Adrenal gland (tissue), 12 donors: ENCODE results near the gene COMT. TPM values are rescaled to one million over a fixed set of nuclear protein-coding genes. Genes with fewer than 3 reads are reported as not detected.

ENCODE experiments used
- DNase-seq, 7 donors: peaks; one replicate each; pipeline ENCODE4 v3.0.0-alpha.2; 2019 to 2020
- H3K27ac ChIP-seq, 5 donors: fragments of 200-600 bp; sonication (generic) in 4 of 5; 1 replicate in 3 of 5; 2 replicates in 2 of 5; pipeline versions ENCODE4 v1.5.1 to v1.8.0; 2016 to 2020; ENCODE audit warnings: mild to moderate bottlenecking in 1 of 5
- H3K27me3 ChIP-seq: fragments of 200-600 bp; 2 replicates; pipeline ENCODE4 v1.8.0; 2021
- H3K36me3 ChIP-seq, 2 donors: fragments of 200-600 bp; replicated peaks in 1 of 2; 1 replicate in 1 of 2; 2 replicates in 1 of 2; pipeline versions ENCODE4 v1.5.1 to v1.8.0; 2018 to 2022
- H3K4me1 ChIP-seq, 2 donors: fragments of 200-600 bp; replicated peaks in 1 of 2; 1 replicate in 1 of 2; 2 replicates in 1 of 2; pipeline versions ENCODE4 v1.5.1 to v1.8.0; 2018 to 2021
- H3K4me3 ChIP-seq, 4 donors: fragments of 200-600 bp; sonication (generic) in 3 of 4; one replicate each; pipeline ENCODE4 v1.5.1; 2016 to 2018
- H3K9me3 ChIP-seq, 3 donors: fragments of 200-600 bp; sonication (generic) in 1 of 3; replicated peaks in 1 of 3; 1 replicate in 2 of 3; 2 replicates in 1 of 3; pipeline versions ENCODE4 v1.5.1 to v1.8.0; 2016 to 2021
- CTCF ChIP-seq, 6 experiments: fragments of 450-650 bp in 4 of 6; fragments of 200-600 bp in 2 of 6; sonication (generic) in 1 of 6; IDR thresholded peaks; 1 replicate in 5 of 6; 2 replicates in 1 of 6; pipeline versions ENCODE4 v1.5.1 to v1.8.0; 2016 to 2021; ENCODE audit warnings: antibody characterized with exemption in 6 of 6, mild to moderate bottlenecking in 2 of 6, moderate library complexity in 1 of 6
- POLR2A ChIP-seq, 2 donors: fragments of 450-650 bp; IDR thresholded peaks; one replicate each; pipeline ENCODE4 v1.6.1; 2017; ENCODE audit warnings: antibody characterized with exemption in 2 of 2, mild to moderate bottlenecking in 2 of 2, moderate library complexity in 1 of 2
- WGBS, 4 donors: extraction: QIAGEN DNeasy Blood & Tissue Kit in 2 of 4; methylation state at CpG; one replicate each; pipeline versions ENCODE4 v1.1.5 to v1.1.7; 2013 to 2017; 5-methylcytosine and 5-hydroxymethylcytosine counted together
- intact Hi-C, 2 donors: fragments of 100-400 bp; cut with DNase I; formaldehyde crosslinking; loops; one replicate each; pipeline versions ENCODE4 v1.14.1 to v1.15.0; 2022 to 2023
- polyA plus RNA-seq, 3 donors: library from polyadenylated mRNA; stranded (reverse); fragments of 200-250 nt in 2 of 3; fragments of 350-450 nt in 1 of 3; fragmentation: Illumina TruSeq in 1 of 3; extraction: RNeasy Lipid Tissue Mini Kit (QIAGEN cat#74804) in 1 of 3; gene quantifications; one replicate each; pipeline ENCODE4 v1.2.3, GENCODE V29; 2013 to 2014
- total RNA-seq, 9 donors: library from RNA; depleted of rRNA in 4 of 9; stranded (reverse); fragments of >200 nt in 4 of 9; fragments of 120-200 nt in 1 of 9; fragmentation: NEBNext Ultra II Directional in 1 of 9; extraction: Animal tissue kit (Norgen Biotek cat#: 25700) in 1 of 9; gene quantifications; one replicate each; pipeline versions ENCODE4 v1.1.0 to v1.2.4, GENCODE V29; 2013 to 2023
- donor health status: healthy with polysubstance abuse.
- donor health status: Bipolar disorder and iron deficiency.
- donor health status: DM: yes; HTN: yes; CAD: no.
- donor health status: DM: no; HTN: no; CAD: no.
- donor health status: DM: no; HTN: no; CAD: no.
- donor health status: DM: yes; HTN: yes; CAD: no.

The COMT gene
- total and polyA plus RNA-seq, 12 donors = 51.3 to 743 (median 390) TPM

- Histone ChIP-seq H3K9me3 (no peaks in the 10 kb centered on the region), H3K4me3 (no peak overlapping the region), H3K27ac (peak overlapping the region in 1 of 5 donors; percentile 61), H3K4me1 (peaks cover 6 to 14% of the 10 kb centered on the region in 2 donors), H3K36me3 (no peaks in the 10 kb centered on the region), H3K27me3 (no peaks in the 10 kb centered on the region)
- intact Hi-C loops = no loop called here
- no peak for DNase-seq
- no peak for TF ChIP-seq CTCF (IDR thresholded peaks at IDR 0.05)
- no peak for TF ChIP-seq POLR2A (IDR thresholded peaks at IDR 0.05)
These were observed 49.7 kb downstream of the COMT start for GRCh38 chr22:19991395-19991644.

- 85 to 95% (median 93%) methylated on average over 8 to 23 of the region's 23 CpGs for WGBS, 4 donors
- DNase-seq = no peak
- H3K9me3 ChIP-seq = no peaks in the 10 kb centered on the region
- intact Hi-C loops = no loop called here
- TF ChIP-seq POLR2A (IDR thresholded peaks at IDR 0.05) (no peak), CTCF (IDR thresholded peaks at IDR 0.05) (no peak)
- H3K4me3 ChIP-seq = no peak overlapping the region
- peaks cover under 1 to 10% of the 10 kb centered on the region in 2 donors for H3K4me1 ChIP-seq
- no peaks in the 10 kb centered on the region for H3K27me3 ChIP-seq
- no peaks in the 10 kb centered on the region for H3K36me3 ChIP-seq
- peak overlapping the region in 1 of 5 donors; percentile 61 for H3K27ac ChIP-seq
These were observed 50.3 kb downstream of the COMT start for GRCh38 chr22:19991645-19992451.

GRCh38 chr22:19992481-19992911, 50.9 kb downstream of the COMT start:
- 86 to 95% (median 90%) methylated on average over 4 to 7 of the region's 7 CpGs for WGBS, 4 donors
- no peak for DNase-seq

GRCh38 chr22:19992921-19993355, 51.4 kb downstream of the COMT start:
- intact Hi-C loops = no loop called here
- no peak for DNase-seq
- Histone ChIP-seq H3K9me3 (no peaks in the 10 kb centered on the region), H3K27me3 (no peaks in the 10 kb centered on the region), H3K4me1 (peaks cover 0 to 11% of the 10 kb centered on the region in 2 donors), H3K4me3 (no peak overlapping the region), H3K27ac (no peak overlapping the region), H3K36me3 (no peaks in the 10 kb centered on the region)
- TF ChIP-seq POLR2A (IDR thresholded peaks at IDR 0.05) (no peak), CTCF (IDR thresholded peaks at IDR 0.05) (no peak)
- 62 to 81% (median 62%) methylated on average over 4 to 6 of the region's 6 CpGs; no CpG with 5 or more reads in 1 of the 4 donors for WGBS, 4 donors

More at GRCh38 chr22:19992481-19992911, 50.9 kb downstream of the COMT start:
- Histone ChIP-seq H3K27me3 (no peaks in the 10 kb centered on the region), H3K4me1 (peaks cover 0 to 10% of the 10 kb centered on the region in 2 donors), H3K9me3 (no peaks in the 10 kb centered on the region), H3K27ac (no peak overlapping the region), H3K36me3 (no peaks in the 10 kb centered on the region), H3K4me3 (no peak overlapping the region)
- TF ChIP-seq CTCF (IDR thresholded peaks at IDR 0.05) = no peak
- TF ChIP-seq POLR2A (IDR thresholded peaks at IDR 0.05) = no peak
- intact Hi-C loops = no loop called here
